ENCODE results near the gene CLDN19. TPM values are rescaled to one million over a fixed set of nuclear protein-coding genes. Genes with fewer than 3 reads are reported as not detected.

CLDN19 gene
- total RNA-seq, result not detected
- long read RNA-seq, result 0 reads

DNA sequence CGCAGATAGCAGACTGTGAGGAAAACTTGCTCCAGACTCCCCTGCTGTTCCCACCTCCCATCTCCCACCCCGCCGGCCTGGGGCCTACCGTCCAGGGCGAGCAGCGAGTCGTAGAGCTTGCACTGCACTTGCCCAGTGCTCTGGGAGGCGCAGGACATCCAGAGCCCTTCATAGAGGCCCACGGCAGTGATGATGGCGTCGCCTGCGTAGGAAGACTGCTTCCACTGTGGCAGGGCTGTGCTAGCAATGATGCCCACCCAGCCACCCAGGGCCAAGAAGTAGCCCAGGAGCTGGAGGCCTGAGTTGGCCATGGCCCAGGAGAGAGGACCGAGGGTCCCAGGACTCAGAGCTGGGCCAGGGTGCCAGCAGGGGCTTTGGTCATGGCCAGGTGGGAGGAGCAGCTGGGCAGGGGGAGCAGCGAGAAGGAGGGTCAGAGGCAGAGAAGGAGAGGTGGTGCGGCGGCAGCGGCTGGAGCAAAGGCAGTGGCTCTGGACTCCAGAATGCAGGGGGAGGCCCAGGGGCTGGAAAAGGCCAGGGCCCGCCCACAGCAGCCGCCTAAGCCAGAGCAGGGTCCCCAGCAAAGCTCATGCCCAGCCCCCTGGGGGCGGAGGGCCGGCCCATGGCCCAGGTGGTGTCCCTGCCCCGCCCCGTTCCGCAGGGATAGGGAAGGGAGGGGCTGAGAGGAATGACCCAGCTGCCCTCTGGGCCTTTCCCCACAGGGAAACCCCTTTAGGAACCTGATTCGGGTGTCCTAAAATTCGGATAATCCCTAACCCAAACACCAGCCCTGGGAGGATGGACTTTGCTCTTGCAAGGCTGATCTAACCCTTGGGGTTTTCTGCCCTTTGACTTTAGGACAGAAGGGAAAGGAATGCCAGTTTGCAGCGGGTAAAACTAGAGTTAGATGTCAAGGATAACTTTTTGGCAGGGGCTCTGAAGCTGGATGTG is at the start of gene CLDN19:
TSS of gene CLDN19 (minus strand) at position 484 of the 948 bp plus-strand sequence. CDS start at position 311, 173 bp downstream.
- DNase-seq (ENCODE audit: low spot score), result no peak
- intact Hi-C loops (cut with DNase I), result loop anchor here (10.0 kb wide), 1 partner anchor 395 kb away; no protein-coding TSS in a partner anchor

GRCh38 chr1:42788021-42788420 is 48.0 kb upstream of the CLDN19 start:
- DNase-seq (ENCODE audit: low spot score), result no peak
- intact Hi-C loops (cut with DNase I), result no loop called here

GRCh38 chr1:42786097-42786496 is 46.1 kb upstream of the CLDN19 start:
- intact Hi-C loops (cut with DNase I), result no loop called here
- DNase-seq (ENCODE audit: low spot score), result no peak

GRCh38 chr1:42784946-42785693 is 45.1 kb upstream of the CLDN19 start, which contains the start of gene TMEM269:
Gene TMEM269 (plus strand): TSS chr1:42784991. CDS start chr1:42789894, 4,903 bp downstream.
- no peak for DNase-seq (ENCODE audit: low spot score)
- intact Hi-C loops (cut with DNase I), result no loop called here

- intact Hi-C loops (cut with DNase I), result no loop called here
- no peak for DNase-seq (ENCODE audit: low spot score)
These were observed 44.5 kb upstream of the CLDN19 start for GRCh38 chr1:42784547-42784945.

GRCh38 chr1:42783092-42783491 is 43.1 kb upstream of the CLDN19 start:
- intact Hi-C loops (cut with DNase I), result no loop called here
- no peak for DNase-seq (ENCODE audit: low spot score)

GRCh38 chr1:42780176-42780575 is 40.1 kb upstream of the CLDN19 start:
- DNase-seq (ENCODE audit: low spot score), result no peak
- intact Hi-C loops (cut with DNase I), result no loop called here

DNA sequence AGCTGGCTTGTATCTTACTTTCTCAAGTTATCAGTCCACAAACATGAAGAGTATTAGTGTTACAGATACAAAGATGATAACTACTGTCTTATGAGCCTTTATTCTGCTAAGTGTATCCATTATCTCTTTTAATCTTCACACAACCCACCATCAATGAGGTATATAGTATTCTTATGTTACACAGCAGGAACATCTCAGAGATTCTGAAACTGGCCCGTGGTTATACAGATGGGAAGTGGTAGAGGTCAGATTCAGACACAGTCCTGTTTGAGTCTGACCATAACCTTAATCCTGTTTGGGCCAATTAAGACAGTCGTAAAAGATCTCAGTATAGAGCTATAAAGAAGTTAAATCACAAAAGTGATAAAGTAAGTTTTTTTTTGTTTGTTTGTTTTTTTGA is 39.7 kb upstream of the CLDN19 start:
- intact Hi-C loops (cut with DNase I), result loop anchor here (2.0 kb wide), 1 partner anchor 295 kb away; no protein-coding TSS in a partner anchor
- DNase-seq (ENCODE audit: low spot score), result no peak

DNA sequence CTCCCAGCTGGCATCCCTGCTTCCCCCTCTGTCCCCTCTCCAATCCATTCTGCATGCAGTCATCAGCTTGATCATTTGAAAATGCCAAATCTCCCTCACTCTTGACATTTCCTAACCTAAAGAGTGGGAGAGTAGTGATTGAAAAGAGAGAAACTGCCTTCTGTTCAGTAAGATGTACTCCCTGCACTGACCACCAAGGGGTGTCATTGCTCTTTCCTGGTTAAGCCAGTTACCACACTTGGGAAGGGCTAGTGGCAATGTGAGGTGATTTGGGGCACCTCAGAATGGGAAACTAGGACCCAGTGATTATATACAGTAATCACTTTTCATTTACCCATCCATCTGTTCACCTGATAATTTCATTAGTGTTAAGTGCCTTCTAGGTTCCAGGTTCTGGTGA is 37.8 kb upstream of the CLDN19 start:
- no peak for DNase-seq (ENCODE audit: low spot score)
- intact Hi-C loops (cut with DNase I), result loop anchor here (2.0 kb wide), 1 partner anchor 297 kb away; no protein-coding TSS in a partner anchor

DNA sequence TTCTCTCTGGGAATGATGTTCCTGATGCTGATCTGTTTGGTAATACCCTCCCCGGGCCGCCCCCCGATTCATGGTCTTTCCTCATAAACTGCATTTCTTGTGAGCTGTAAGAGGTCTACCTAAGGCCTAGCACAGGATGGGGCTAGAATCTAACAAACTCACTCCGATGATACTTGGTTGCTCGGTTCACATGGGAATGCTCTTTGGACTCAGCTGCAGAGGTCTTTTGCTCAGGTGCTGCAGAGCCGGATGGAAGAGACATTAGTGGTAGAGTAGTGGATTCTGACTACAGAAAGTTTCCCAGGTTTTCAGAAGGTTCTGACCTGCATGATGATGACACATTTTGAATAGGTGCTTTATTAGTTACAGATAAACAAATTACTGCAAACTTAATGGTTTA is 36.5 kb upstream of the CLDN19 start:
- intact Hi-C loops (cut with DNase I), result no loop called here
- no peak for DNase-seq (ENCODE audit: low spot score)

DNA sequence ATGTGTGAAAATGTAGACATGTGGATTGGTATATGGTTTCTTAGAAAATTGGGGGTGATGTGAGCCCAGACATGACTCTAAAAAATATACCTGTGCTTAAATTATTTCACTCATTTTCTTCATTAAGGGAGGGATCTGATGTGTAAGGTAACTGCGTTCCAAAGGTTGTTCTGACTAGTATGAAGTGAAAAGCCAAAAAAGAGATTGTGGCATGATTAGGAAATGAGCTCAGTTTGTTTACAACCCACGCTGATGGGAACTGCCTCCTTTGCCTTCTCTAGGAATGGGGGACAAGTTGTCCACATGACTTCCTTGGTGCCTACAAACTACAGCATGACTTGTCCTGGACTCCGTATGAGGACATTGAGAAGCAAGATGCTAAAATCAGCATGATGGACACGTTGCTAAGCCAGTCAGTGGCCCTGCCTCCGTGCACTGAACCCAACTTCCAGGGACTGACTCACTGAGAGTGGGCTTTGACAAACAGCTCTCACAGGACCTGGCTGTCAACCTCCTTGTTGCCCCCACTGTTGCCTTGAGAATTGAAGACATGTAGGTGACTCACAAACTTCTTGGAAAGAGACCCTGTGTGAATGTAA is 35.0 kb upstream of the CLDN19 start:
- no peak for DNase-seq (ENCODE audit: low spot score)
- intact Hi-C loops (cut with DNase I), result no loop called here

- no peak for DNase-seq (ENCODE audit: low spot score)
- intact Hi-C loops (cut with DNase I), result no loop called here
These were observed 33.4 kb upstream of the CLDN19 start for GRCh38 chr1:42773420-42773819.

GRCh38 chr1:42769811-42770210 is 29.8 kb upstream of the CLDN19 start:
- intact Hi-C loops (cut with DNase I), result loop anchor here (5.0 kb wide), 1 partner anchor 88 kb away; the partner anchor contains the start of gene YBX1
- DNase-seq (ENCODE audit: low spot score), result no peak

- intact Hi-C loops (cut with DNase I), result loop anchor here (5.0 kb wide), 1 partner anchor 86 kb away; the partner anchor contains the start of gene YBX1
These were observed 28.1 kb upstream of the CLDN19 start for GRCh38 chr1:42768172-42768571.

DNA sequence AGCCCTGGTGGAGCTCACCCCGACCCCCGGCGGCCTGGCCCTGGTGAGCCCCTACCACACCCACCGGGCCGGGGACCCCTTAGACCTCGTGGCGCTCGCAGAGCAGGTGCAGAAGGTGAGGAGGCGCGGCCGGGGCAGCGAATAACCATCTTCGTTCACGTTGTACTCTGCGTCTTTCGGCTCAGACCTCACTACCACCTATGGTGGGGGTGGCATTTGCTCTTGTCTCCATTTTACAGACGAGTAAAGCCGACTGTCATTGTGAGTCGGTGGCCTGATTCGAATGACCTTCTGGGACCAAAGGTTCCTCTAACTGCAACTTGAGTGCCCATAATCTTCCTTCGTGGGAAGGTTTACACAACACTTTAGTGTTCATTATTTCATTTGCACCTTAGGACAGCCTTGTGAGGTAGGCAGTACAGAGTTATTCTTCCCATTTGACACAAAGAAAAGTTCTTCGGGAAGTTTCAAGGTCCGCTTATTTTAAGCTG is 27.5 kb upstream of the CLDN19 start:
- intact Hi-C loops (cut with DNase I), result loop anchor here (2.0 to 5.0 kb wide), 3 partner anchors 49 to 85 kb away; partner anchors contain the start of genes ERMAP, SVBP, YBX1 and ZNF691
- no peak for DNase-seq (ENCODE audit: low spot score)

More at GRCh38 chr1:42768172-42768571, 28.1 kb upstream of the CLDN19 start:
- no peak for DNase-seq (ENCODE audit: low spot score)

DNA sequence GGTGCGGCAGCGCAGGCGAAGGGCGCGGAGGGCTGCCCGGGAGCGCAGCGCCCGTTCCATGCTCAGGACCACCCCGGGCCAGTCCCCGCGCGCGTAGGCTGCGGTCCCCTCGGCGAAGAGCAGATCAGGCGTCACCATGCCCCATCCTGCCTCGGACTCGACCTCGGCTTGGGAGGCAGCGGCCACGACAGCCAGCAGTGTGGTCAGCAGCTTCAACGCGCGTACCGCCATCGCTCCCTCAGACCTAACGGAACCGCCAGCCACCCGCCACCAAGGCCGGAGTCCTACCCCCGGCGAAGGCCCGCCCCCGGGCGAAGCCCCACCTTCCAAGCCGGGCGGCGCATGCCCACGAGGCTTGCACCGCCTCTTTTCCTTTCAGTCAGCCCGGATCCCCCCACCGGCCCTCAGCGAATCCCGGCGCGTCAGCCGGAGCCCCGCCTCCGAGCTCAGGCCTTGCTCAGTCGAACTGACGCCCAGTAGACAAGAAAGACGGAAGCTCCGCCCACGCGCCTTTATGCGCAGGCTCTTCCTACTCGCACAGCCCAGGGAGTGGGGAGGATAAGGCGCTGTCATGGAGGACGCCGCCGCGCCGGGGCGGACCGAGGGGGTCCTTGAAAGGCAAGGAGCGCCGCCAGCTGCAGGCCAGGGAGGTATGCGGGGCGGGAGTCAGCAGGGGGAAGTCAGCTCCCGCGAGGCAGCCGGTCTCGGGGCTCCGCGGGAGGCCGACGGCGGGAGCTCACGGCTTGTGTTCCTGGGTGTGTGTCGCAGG is 26.9 kb upstream of the CLDN19 start, which contains the start of the genes C1orf50 and P3H1:
TSS of gene C1orf50 (plus strand) at position 509 of the 769 bp plus-strand sequence. CDS start at position 572, 63 bp downstream.
TSS of gene P3H1 (minus strand) at position 288 of the 769 bp plus-strand sequence. CDS start at position 231, 57 bp downstream.
- intact Hi-C loops (cut with DNase I), result loop anchor here (2.0 to 5.0 kb wide), 3 partner anchors 50 to 85 kb away; partner anchors contain the start of genes ERMAP, SVBP, YBX1 and ZNF691
- DNase-seq (ENCODE audit: low spot score), result peak; percentile 100

- intact Hi-C loops (cut with DNase I), result loop anchor here (2.0 to 5.0 kb wide), 3 partner anchors 51 to 84 kb away; partner anchors contain the start of genes ERMAP, SVBP, YBX1 and ZNF691
- DNase-seq (ENCODE audit: low spot score), result no peak
These were observed 26.1 kb upstream of the CLDN19 start for GRCh38 chr1:42765832-42766740.

Data from cardiac septum (tissue), 1 donor.